GM20431 (cell line): ENCODE data around the gene VAMP4.

Source experiments
- in situ Hi-C: fragments of 300-500 bp; cut with MseI, MboI; formaldehyde crosslinking; loops from one replicate; pipeline ENCODE4 v1.15.0; 2020; ENCODE audit warnings: low sequenced_read_pairs; ENCODE audit not compliant: unreplicated experiment

VAMP4 gene, protein sequence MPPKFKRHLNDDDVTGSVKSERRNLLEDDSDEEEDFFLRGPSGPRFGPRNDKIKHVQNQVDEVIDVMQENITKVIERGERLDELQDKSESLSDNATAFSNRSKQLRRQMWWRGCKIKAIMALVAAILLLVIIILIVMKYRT

DNA sequence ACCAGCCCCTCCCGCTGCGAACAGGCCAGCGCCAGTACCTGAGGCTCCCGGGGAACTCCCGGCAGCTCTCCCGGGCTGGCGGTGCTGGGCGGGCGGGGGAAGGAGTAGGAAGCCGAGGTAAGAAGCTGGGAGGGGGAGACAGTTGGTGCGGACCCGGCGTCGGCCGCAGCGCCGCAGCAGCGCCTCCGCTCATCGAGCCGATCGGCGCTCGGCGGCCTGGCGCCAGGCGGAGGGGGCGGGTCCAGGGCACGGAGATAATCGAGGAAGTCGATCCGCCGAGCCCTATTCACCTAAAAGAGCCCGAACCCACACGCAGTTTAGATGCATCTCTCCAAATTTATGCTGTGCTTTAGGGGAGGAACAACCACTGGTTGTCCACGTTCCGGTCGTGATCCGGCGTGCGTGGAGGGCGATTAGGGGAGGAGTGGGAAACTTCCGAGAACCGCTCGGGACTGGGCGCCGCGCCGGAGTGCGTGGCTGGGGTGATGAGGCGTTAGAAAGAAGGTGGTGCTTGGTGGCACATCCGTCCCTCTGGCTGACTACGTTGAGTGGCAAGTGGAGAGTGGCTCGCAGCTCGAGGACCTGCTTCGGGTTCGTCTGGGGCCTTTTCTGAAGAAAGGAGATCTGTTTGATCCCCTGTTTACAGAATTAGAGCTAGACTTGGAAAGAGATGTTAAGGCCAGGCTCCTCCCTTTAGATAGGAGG, at the start of gene VAMP4:
Gene VAMP4 (minus strand): TSS at position 194 of the 705 bp plus-strand sequence. CDS start 3,651 bp downstream, outside the sequence.
- in situ Hi-C loops = no loop called here

DNA sequence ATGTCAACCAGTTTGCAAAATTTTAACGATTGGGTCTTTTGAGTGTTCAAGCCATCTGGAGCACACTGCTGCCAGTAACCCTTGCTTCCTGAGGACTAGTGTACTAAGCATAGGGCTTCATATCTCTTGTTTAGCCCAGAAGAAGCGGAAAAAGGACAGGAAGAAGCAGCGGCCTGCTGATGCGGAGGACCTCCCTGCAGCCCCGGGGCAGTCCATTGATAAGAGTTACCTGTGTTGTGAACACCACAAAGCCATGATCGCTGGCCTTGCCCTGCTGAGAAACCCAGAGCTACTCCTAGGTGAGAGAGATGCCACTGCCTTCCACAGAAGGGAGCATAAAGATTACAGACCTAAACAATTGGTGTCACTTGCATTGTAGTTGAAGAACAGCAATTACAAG, 48.5 kb upstream of the VAMP4 start:
- in situ Hi-C loops = no loop called here

DNA sequence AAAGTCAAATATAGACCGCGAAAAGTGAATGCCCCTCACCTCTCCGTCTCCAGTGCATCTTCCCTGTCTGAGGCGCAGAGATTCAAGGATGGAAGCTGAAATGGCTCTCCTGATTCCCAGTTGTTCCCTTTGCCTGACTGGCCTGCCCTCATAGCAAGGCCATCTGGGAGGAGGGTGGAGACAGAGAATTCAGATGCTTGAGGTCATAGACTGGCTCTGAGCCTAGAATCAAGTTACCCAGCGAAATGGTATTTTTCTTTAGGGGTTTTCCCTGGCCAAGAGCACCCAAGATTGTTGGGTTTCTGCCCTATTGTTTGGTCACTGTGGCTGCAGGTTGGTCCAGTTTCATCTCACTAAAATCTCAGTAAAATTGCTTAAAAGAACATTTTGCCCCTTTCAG, 46.8 kb upstream of the VAMP4 start:
- in situ Hi-C loops = no loop called here

DNA sequence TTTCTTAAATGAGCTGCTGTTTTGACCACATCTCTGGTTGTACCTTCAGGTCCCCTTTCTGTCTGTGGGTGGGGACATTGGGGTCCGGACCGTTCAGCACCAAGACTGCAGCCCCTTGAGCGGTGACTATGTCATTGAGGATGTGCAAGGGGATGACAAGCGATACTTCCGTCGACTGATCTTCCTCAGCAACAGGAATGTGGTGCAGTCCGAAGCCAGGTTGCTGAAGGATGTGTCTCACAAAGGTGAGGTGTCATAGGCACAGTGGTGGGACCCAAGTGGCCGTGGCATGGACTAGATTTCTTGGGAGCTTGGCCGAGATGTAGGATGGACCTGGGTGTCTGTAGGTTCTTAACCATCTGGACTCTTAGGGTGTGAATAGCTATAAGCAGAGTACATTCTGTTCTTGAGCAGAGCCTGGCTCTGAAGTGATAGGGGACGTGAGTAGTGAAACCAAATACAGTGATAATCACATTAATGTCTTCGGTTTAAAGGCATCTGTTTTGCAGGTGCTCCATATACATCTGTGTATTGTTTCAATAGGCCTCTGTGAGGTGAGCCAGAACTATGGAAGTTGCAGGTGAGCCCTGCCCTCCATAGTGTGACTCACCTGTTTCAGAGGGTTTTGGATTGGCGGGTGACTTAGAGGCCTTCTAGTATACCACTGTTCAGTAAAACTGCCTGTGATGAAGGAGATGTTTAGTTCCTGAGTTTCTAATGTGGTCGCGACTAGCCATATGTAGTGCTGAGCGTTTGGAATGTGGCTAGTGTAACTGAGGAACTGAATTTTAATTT, 46.0 kb upstream of the VAMP4 start:
- in situ Hi-C loops = no loop called here

DNA sequence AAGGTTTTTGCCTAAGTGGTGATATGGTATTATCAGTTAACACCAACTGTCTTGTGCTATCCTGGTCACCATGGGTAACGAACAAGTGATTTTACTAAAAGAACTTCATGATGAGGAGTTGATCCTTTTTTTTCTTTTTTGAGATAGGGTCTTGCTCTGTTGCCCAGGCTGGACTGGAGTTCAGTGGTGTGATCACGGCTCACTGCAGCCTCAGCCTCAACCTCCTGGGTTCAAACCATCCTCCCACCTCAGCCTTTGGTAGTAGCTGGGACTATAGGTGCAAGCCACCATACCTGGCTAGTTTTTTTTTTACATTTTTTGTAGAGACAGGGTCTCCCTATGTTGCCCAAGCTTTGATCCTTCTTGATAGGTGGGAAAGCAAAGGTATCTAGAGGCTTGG, 44.7 kb upstream of the VAMP4 start:
- in situ Hi-C loops = no loop called here

DNA sequence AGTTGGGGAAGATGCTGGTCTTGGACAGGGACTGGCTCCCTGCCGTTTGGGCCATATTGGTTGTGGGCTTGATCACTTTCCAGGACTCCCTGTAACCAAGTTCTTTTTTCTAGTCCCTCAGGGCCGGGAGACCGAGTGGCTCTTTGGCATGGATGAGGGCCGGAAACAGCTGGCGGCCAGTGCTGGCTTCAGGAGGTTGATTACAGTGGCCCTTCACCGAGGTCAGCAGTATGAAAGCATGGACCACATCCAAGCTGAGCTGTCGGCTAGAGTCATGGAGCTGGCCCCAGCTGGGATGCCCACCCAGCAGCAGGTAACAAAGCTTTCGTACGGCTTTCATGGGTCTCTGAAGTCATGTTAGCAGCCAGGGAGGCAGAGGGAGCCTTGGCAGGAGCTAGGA, 43.9 kb upstream of the VAMP4 start:
- in situ Hi-C loops = no loop called here

DNA sequence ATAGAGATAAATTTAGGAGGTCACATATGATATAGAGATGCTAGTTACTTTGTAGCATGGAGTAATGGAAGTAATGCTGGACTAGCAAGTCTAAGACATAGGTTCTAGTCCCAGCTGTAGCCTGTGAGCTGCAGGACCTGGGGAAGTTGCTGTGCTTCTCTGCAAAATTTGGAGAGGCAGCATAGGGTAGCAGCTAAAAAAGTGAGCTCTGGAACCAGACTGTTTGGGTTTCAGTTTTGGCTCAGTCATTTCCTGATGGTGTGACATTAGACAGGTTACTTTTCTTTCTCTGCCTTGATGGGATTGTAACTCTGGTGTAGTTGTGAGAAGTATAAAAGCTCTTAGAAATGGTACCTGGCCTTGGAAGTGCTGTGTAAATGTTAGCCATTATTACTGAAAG, 42.9 kb upstream of the VAMP4 start:
- in situ Hi-C loops = no loop called here

DNA sequence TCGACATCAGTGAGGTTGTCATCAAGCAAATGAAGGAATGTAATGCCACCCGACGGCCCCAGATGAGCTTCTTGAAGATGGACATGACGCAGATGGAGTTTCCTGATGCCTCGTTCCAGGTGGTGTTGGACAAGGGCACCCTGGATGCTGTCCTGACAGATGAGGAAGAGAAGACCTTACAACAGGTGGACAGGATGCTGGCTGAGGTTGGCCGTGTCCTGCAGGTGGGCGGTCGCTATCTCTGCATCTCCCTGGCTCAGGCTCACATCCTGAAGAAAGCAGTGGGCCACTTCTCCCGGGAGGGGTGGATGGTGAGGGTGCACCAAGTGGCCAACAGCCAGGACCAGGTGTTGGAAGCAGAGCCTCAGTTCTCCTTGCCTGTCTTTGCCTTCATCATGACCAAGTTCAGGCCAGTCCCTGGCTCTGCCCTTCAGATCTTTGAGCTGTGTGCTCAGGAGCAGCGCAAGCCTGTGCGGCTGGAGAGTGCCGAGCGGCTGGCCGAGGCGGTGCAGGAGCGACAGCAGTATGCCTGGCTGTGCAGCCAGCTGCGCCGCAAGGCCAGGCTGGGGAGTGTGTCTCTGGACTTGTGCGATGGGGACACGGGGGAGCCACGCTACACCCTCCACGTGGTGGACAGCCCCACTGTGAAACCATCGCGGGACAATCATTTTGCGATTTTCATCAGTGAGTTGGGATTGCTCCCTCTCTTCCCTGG, 42.1 kb upstream of the VAMP4 start:
- in situ Hi-C loops = no loop called here

DNA sequence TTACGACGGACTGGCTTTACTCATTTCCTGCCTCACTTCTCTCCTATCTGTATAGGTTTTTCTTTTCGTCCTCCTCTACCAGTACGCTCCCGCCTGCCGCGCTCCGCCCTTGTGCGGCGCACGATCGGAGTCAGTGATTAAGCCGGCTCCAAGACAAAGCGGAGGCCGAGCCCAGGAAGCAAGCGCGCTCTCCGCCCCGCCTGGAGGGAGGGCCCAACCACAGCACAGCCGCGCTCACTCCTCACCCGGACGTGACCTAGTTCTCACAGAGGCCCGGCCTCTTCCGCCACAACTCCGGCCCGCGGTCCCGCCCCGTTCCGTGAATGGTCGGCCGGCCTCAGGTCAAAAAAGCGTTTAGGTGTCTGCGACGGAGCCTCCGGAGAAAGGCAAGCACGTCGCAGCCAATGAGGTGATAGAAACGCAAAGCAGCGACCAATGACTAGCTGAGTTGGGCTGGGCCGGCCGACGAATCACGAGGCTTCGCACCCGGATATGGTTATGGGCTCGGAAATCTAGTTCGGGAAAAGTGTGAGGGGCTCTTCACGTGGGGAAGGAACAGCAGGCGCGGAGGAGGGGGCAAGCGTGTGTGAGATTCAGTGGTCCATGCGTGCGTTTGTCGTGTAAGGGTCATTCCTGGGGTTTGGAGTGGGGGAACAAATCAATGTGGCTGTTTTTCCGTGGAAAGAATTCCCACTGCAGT, 39.5 kb upstream of the VAMP4 start, which contains the start of gene METTL13:
Gene METTL13 (plus strand): TSS at position 485 of the 700 bp plus-strand sequence. CDS start 308 bp downstream, outside the sequence.
- in situ Hi-C loops = no loop called here

DNA sequence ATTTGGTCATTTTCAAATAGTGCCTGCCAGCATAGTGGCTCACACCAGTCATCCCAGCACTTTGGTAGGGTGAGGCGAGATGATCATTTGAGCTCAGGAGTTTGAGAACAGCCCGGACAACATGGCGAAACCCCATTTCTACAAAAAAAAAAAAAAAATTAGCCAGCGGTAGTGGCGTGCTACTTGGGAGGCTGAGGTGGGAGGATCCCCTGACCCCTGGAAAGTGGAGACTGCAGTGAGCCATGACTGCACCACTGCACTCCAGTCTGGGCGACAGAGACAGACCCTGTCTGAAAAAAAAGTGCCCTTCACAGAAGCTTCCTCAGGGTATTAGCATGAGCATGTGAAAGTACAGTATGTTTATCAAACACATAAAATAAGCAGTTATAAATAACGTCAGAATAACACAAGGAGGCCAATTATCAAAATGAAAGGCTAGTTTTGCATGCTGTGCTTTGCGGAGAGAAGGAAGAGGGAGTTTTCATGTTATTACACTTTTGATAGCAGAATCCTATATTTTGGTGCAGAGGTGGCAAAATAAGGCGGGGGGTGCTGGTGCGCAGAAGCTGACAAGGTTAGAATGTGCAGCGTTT, 38.8 kb upstream of the VAMP4 start:
- in situ Hi-C loops = no loop called here

DNA sequence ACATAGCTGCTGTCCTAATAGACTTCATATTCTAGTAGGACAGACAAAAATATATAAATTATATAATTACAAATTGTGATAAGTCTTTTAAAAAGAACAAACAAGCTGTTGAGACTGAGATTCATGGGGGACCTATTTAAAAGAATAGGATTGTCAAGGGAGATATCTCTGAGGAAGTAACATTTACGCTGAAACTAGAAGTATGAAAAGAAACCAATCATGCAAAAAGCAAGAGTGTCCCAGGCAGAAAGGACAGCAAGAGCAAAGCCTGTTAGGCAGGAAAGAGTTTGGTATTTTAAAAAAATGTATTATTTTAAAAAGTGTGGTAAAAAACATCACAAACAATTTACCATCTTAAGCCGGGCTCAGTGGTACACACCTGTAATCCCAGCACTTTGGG, 30.4 kb upstream of the VAMP4 start:
- in situ Hi-C loops = no loop called here

DNA sequence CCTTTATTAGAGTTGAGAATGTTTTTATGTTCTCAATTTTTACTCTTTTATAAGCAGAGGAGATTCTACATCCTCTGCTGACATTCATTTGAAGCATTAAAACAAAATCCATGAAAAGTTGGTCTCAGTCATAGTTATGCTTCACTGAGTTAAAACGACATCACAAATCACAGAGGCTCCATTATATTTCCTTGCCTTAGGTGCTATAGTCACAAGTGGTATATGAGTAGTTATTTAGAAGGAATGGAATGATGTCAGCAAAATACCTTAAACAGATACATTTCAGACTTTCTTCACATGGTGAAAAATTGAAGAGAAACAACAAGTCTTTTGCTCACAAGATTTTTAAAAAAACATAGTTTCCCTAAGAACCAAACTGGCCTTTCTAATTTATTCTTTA, 27.9 kb upstream of the VAMP4 start:
- in situ Hi-C loops = no loop called here

DNA sequence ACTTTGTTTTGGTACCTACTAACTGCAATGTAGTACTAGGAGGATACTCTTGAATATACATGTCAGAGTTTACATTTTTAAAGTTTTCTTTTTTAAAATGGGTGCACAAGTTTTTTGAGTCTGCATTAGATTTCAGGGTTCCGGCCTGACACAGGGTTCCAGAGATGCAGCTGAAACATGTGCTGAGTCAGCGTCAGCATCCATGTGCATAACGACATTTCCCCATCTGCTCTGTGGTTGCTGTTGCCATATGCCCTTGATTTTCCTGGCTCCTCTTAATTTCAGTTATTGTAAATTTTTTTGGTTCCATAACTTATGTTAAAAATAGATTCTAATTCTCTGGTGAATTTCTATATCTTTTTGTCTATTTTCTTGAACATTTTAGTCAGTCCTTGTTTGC, 27.3 kb upstream of the VAMP4 start:
- in situ Hi-C loops = no loop called here

DNA sequence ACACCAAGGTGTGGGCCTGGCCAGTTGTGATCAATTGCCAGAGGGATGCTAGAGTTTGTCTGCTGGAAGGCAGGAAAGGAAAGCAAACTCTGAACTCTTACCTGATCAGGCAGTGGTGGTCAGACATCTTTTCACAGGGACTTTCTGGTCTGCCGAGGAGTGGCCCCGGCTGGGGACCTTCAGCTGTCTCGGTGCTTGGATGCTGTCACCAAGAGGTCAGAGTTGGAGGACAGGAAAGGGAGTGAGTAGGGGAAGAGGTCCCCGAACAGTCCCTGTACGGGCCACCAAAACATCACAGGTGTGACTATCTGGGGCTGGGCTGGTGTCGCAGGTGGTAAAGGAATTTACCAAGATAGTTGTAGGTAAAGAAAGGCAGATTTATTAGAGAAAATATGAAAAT, 21.9 kb upstream of the VAMP4 start:
- in situ Hi-C loops = no loop called here

DNA sequence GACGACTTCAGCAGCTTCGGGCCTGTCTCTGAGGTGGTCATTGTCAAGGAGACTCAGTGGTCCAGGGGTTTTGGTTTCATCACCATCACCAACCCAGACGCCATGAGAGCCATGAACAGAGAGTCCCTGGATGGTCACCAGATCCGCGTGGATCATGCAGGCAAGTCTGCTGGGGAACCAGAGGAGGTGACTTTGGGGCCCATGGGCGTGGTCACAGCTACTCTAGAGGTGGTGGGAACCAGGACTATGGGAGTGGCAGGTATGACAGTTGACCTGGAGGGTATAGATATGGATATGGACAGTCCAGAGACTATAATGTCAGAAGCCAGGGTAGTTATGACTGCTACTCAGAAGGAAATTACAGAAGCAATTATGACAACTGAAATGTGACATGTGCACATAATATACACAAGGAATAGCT, 20.3 kb upstream of the VAMP4 start:
- in situ Hi-C loops = no loop called here

DNA sequence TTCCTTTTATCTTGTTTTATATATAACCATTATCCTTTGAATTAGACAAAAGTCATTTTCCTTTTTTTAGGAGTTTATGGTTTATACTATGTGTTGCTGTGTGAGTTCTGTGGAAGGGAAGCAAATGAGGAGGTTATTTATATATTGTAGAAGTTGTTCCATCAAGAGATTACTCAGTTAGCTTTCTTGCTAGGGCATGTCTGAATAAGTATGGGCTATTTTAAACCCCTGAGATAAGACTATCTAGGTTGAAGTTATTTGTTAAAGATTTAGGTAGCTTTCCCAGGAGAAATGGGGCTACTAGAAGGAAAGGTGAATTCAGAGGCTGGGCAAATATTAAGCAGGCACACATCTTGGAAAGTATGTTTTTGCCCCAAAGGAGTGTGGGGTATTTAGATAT, 16.1 kb upstream of the VAMP4 start:
- in situ Hi-C loops = no loop called here

DNA sequence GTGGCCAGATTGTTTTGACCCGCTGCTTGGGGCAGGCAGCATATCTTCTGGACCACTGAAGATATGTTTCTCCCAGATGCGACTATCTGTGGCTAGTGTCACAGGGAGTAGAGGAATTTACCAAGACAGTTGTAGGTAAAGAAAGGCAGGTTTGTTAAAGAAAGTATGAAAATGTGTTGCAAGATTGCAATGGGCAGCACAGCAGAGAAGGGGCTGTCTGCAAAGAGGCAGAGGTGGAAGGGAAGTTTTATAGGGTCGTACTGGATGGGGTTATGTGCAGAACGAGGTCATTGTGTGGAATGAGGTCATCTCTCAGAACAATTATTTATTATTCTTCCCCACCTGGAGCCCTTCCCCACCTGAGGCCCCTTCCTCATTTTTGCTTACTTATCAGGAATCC, 15.0 kb upstream of the VAMP4 start:
- in situ Hi-C loops = no loop called here

DNA sequence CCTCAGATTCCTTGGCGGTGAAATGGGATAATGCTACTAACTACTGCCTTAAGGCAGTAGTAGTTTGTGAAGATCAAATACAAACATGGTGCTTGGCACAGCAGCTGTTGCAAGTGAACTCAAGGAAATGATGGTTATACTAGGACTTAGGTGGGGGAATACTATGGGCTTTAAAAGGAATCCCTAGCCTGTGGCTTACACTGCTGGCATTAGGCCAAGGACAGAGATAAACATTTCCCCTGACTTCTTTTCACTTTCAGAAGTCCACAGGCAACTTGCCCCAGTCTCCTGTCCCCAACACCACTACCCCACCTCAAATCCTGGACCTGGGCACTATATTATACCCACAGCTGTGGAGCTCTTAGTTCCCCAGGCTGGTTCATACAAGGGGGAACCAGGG, 13.1 kb upstream of the VAMP4 start:
- in situ Hi-C loops = no loop called here

DNA sequence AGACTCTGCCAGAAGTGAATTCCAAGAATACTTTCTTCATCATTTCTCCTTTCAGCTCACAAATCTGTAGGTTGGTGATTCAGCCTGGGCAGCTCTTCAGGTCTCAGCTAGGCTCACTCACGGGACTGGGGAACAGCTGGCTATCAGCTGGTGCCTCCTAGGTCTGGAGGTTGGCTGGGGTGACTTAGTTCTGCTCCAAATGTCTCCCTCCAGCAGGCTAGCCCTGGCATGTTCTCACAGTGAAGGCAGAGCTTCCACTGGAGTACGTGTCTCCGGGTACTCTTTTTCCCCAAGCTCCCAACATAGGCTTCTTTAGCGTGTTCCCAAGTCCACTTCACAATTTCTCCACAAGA, 12.5 kb upstream of the VAMP4 start:
- in situ Hi-C loops = no loop called here
